EH (cell line): ENCODE measurements around the gene HPD.
"Not testable (repeated sequence)": the region's sequence is repeated elsewhere in the genome, so short reads cannot be mapped to it uniquely, and the experiment has no call there.

ENCODE experiments used
- DNase-seq: peaks from one replicate; pipeline ENCODE4 v3.0.0-alpha.2; 2015; ENCODE audit warnings: low read depth

Gene HPD

GRCh38 chr12:121858662-121859572, at the start of gene HPD:
Gene HPD (minus strand): TSS chr12:121858859. CDS start chr12:121858823, 36 bp downstream.
- peak; percentile 92 for DNase-seq

DNA sequence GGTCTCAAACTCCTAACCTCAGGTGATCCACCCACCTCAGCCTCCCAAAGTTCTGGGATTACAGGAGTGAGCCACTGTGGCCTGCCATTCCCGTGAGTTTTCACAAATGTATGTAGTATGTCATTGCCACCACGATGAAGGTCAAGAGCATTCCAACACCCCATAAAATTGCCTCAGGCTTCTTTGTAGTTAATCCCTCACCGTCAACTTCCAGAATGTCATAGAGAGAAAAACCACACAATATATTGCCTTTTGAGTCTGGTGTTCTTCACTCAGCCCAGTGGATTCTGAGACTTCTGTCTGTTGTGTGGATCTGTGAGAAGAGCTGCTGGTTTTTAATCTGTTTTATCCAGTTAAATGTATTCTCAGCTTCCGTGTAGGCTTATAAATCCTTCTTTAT, 47.1 kb upstream of the HPD start:
- DNase-seq, result peak; percentile 79

- DNase-seq, result no peak
Measured at GRCh38 chr12:121903202-121903601, 44.5 kb upstream of the HPD start.

DNA sequence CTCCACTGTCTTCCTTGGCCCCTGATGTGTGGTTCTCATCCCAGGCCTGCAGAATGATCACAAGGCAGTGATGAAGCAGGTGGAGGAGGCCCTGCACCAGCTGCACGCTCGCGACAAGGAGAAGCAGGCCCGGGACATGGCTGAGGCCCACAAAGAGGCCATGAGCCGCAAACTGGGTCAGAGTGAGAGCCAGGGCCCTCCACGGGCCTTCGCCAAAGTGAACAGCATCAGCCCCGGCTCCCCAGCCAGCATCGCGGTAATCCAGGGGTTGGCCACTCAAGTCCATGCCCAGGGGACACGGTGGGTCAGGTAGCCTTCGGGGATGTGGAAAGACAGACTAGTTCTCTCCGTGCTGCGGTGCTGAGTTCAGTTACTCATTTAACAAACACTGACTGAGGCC, 40.9 kb upstream of the HPD start:
- DNase-seq, result no peak

DNA sequence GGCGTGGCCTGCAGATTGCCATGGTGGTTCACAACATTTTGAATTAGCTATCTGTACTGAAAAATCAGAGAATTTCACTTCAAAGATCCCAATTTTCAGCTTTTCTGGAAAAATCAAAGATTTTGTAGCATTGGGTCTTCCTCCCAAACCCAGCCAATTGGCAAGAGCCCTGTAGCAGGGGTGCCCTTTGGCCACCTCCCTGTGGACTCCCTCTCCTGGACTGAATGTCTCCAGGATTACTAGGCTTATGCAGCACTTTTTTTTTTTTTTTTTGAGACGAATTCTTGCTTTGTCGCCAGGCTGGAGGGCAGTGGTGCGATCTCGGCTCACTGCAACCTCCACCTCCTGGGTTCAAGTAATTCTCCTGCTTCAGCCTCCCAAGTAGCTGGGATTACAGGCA, 39.6 kb upstream of the HPD start:
- DNase-seq, result no peak

DNA sequence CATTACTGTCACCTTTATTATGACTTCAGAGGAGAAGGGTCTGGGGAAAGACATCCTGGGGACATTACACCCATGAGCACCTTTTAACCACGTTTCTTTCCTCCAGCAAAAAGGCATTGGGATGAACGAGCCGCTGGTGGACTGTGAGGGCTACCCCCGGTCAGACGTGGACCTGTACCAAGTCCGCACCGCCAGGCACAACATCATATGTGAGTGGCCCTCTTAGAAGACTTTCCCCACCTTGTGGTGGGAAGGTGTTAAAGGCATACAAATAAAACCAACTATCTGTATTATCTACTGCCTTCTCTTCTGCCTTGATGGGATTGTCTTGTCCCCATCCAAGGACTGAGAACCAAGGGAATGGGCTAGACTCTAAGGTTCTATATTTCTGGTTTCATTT, 36.0 kb upstream of the HPD start:
- peak; percentile 48 for DNase-seq

GRCh38 chr12:121893961-121894460, 35.4 kb upstream of the HPD start:
- peak; percentile 76 for DNase-seq

GRCh38 chr12:121892673-121893561, 34.3 kb upstream of the HPD start:
- DNase-seq, result no peak

GRCh38 chr12:121889661-121890060, 31.0 kb upstream of the HPD start:
- DNase-seq, result peak; percentile 63

GRCh38 chr12:121889274-121889624, 30.6 kb upstream of the HPD start:
- DNase-seq, result no peak

- DNase-seq, result peak; percentile 97
Measured at GRCh38 chr12:121888478-121889273, 30.0 kb upstream of the HPD start, which contains the start of gene PSMD9. Gene PSMD9 (plus strand): TSS chr12:121888790. CDS start chr12:121888857, 67 bp downstream.

GRCh38 chr12:121888083-121888477, 29.4 kb upstream of the HPD start:
- DNase-seq, result no peak

- peak; percentile 57 for DNase-seq
Measured at GRCh38 chr12:121885129-121885528, 26.5 kb upstream of the HPD start.

DNA sequence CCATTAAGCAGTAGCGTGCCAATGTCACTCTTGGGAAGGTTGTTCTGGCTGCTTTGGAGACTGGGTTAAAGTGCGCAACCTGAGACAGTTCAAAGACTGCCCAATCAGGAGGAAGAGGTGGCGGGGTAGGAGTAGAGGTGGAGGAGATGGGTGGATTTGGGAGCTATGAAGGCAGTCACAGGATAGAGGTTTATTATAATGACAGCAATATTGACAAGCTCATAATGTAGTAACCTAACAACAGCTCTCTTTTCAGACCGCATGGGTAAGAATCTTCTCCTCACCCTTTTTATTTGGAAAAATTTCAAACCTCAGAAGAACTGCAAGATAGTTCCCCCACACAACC, 24.6 kb upstream of the HPD start:
- no peak for DNase-seq

GRCh38 chr12:121876080-121876447, 17.4 kb upstream of the HPD start:
- not testable (repeated sequence) for DNase-seq

GRCh38 chr12:121875582-121875981, 16.9 kb upstream of the HPD start:
- DNase-seq, result no peak

DNA sequence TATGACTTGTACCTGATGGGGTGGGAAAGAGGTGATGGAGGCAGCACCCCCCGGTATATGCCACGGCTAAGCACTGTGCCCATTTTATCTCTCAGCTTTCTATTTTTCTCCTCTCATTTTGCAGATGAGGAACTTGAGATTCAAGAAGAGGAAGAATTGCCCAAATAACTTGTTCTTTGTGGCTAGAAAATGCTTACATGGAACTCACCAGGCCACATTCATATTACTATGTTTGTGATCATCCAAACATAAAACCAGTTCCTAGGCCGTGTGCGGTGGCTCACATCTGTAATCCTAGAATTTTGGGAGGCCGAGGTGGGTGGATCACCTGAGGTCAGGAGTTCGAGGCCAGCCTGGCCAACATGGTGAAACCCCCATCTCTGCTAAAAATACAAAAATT, 15.4 kb upstream of the HPD start:
- no peak for DNase-seq

DNA sequence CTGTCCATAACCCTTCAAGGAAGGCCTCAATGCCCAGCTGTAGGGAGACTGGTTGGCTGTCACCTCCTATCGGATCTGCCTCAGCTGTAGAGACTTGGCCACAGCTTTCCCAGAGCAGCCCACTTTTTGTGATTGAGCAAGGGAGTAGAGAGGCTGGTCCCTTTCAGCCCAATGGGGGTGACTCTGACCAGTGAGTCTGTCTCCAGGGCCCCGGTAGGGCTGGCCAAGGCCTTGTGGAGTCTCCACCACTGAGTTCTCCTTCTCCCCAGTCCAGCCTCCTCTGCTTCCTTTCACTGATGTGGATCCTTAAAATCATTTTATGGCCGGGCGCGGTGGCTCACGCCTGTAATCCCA, 14.5 kb upstream of the HPD start:
- DNase-seq, result no peak

- peak; percentile 92 for DNase-seq
Measured at GRCh38 chr12:121872546-121873215, 14.0 kb upstream of the HPD start.

- DNase-seq, result no peak
Measured at GRCh38 chr12:121871467-121871866, 12.8 kb upstream of the HPD start.

DNA sequence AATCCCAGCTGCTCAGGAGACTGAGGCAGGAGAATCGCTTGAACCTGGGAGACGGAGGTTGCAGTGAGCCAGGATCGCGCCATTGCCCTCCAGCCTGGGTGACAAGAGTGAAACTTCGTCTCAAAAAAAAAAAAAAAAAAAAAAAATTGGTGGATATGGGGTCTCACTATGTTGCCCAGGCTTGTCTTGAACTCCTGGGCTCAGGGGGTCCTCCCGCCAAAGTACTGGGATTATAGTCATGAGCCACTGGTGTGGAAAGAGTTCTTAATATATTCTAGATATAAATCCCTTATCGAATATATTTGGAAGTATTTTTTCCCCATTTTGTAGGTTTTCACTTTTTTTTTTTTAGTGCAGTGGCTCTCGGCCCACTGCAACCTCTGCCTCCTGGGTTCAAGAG, 10.6 kb upstream of the HPD start:
- not testable (repeated sequence) for DNase-seq

GRCh38 chr12:121866331-121866730, 7.7 kb upstream of the HPD start:
- peak; percentile 32 for DNase-seq
